GM12865 (cell line): ENCODE data around the gene ITIH3.

Experiments used
- DNase-seq: peaks from one replicate; pipeline ENCODE4 v3.0.0; 2010; ENCODE audit warnings: low read depth
- H3K4me3 ChIP-seq: 2 replicates; pipeline ENCODE4 v1.5.1; 2011; ENCODE audit warnings: mild to moderate bottlenecking, low read depth, low read length, control low read depth
- CTCF ChIP-seq: IDR thresholded peaks from 2 replicates; pipeline ENCODE4 v1.5.1; 2011; ENCODE audit warnings: low read length, control low read depth, low read depth, inconsistent platforms; ENCODE audit not compliant: insufficient read depth; ENCODE audit errors: missing control alignments

Gene ITIH3

GRCh38 chr3:52851348-52851747, 56.8 kb downstream of the ITIH3 start:
- peak; percentile 67 for DNase-seq
- H3K4me3 ChIP-seq: no peak overlapping the region
- peak; percentile 66 for TF ChIP-seq CTCF

GRCh38 chr3:52852419-52852818, 57.8 kb downstream of the ITIH3 start:
- no peak for DNase-seq
- H3K4me3 ChIP-seq: no peak overlapping the region
- no peak for TF ChIP-seq CTCF

- no peak for TF ChIP-seq CTCF
- DNase-seq: no peak
- H3K4me3 ChIP-seq: no peak overlapping the region
Observed at GRCh38 chr3:52854013-52854412, 59.4 kb downstream of the ITIH3 start.

GRCh38 chr3:52856666-52857065, 62.1 kb downstream of the ITIH3 start:
- no peak overlapping the region for H3K4me3 ChIP-seq
- DNase-seq: no peak
- TF ChIP-seq CTCF: no peak

GRCh38 chr3:52857133-52857532, 62.5 kb downstream of the ITIH3 start:
- no peak for DNase-seq
- no peak for TF ChIP-seq CTCF
- H3K4me3 ChIP-seq: no peak overlapping the region

- DNase-seq: no peak
- TF ChIP-seq CTCF: no peak
- no peak overlapping the region for H3K4me3 ChIP-seq
Observed at GRCh38 chr3:52857864-52858263, 63.3 kb downstream of the ITIH3 start.
